Measurements from ENCODE around the gene ZNF697.
A peak's percentile ranks its signal among the peaks of the same experiment; 100 is the strongest.

- no peak for TF ChIP-seq POLR2A (IDR thresholded peaks at IDR 0.05)
- peak in 2 of 3 donors; percentile 8 to 50 for TF ChIP-seq CTCF (IDR thresholded peaks at IDR 0.05)
These were observed at the start of gene ZNF697 for GRCh38 chr1:119647734-119648619.

Measured in breast epithelium (tissue), 3 donors.